ENCODE data around the gene UGT1A7.
"Not testable (repeated sequence)": the region's sequence is repeated elsewhere in the genome, so short reads cannot be mapped to it uniquely, and the experiment has no call there.

UGT1A7 gene

DNA sequence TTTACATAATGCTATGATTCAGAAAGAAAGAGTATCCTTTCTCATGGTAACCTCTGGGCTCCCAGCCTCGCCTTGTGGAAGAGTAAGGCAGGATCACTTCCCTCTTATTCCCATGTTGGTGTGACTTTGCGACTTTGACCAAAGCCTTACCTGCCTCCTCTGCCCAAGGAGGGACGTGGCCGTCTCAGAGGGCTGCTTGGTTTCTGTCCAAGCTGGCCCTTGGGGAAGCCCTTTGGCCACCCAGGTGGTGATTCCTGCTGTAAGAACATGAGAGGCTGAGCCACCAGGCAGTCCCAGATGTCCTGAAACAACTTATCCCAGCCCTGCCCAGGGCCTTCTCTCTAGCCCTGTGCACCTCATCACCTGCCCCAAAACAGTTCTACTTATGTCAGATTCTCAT, 17.0 kb downstream of the UGT1A7 start:
- Histone ChIP-seq H3K4me1 (ENCODE audit: control insufficient read depth, insufficient read depth, low read length) (no peaks in the 10 kb centered on the region), H3K36me3 (ENCODE audit: control insufficient read depth in 2 of 2, insufficient read depth in 2 of 2, low read length in 2 of 2) (no peaks in the 10 kb centered on the region), H3K4me3 (ENCODE audit: low read length in 2 of 2) (no peak overlapping the region), H3K27ac (ENCODE audit: low read length) (no peak overlapping the region), H3K9me3 (ENCODE audit: control insufficient read depth in 2 of 2, low read length in 2 of 2) (no peaks in the 10 kb centered on the region), H3K27me3 (ENCODE audit: control insufficient read depth in 1 of 2, insufficient read depth in 2 of 2, low read length in 2 of 2) (no peaks in the 10 kb centered on the region), H3K9ac (ENCODE audit: low read length in 2 of 2) (no peak overlapping the region)

DNA sequence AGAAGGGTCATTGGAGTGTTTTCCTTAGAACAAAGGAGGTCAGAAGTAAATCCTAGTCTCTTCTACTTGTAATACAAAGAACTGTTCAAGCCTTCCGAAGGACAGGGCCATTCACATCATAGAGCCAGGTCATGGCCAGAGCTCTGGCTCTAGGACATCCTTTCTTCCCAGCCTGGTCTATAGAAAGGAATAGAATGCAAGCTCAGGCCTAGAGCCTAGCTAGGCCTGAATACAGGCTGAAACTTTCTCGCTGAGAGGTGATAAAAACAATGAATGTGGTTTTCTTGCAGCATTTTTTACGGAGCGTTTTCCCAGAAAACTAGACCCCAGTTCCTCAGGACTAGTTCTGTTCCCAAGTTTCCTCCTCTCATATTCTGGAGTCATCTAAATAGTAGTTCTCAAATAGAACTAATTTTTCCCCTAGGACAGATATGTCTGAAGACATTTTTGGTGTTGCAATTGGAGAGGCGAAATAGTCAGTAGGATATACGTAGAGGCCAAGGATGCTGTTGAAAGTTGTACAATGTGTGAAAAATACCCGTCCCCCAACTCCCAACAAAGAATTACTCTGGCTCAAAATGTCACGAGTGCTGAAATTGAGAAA, 17.8 kb downstream of the UGT1A7 start:
- no peaks in the 10 kb centered on the region for H3K27me3 ChIP-seq (ENCODE audit: control insufficient read depth in 1 of 2, insufficient read depth in 2 of 2, low read length in 2 of 2)
- H3K9me3 ChIP-seq (ENCODE audit: control insufficient read depth in 2 of 2, low read length in 2 of 2): no peaks in the 10 kb centered on the region
- H3K9ac ChIP-seq (ENCODE audit: low read length in 2 of 2): no peak overlapping the region
- H3K36me3 ChIP-seq (ENCODE audit: control insufficient read depth in 2 of 2, insufficient read depth in 2 of 2, low read length in 2 of 2): no peaks in the 10 kb centered on the region
- H3K27ac ChIP-seq (ENCODE audit: low read length): no peak overlapping the region
- no peak overlapping the region for H3K4me3 ChIP-seq (ENCODE audit: low read length in 2 of 2)
- H3K4me1 ChIP-seq (ENCODE audit: control insufficient read depth, insufficient read depth, low read length): no peaks in the 10 kb centered on the region

DNA sequence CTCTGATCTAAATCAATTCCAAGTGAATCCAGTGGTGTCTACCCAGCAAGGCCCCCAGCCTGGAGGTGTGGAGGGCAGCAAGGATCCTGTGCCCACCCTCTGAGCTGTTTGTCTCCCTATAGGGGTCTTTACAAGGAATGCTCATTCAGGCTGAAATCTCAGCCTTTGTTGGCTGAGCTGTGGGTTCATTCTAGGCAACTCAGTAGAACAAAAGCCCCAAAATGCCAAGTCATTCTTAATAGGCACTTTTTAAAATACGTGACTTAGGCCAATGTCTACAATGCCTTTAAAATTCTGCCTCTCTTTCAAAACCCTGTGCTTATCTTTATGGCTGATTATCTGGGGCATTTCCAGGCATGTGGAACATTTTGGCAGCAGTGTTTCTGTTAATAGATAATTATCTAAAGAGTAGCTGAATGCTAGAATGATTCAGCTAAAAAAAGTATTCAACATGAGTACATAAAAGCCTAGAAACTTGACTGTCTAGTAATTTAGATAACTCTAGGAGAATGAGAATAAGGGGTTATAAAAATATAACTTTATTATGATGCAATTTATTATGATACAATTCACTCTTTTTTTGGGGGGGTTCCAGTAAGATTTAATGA, 18.4 kb downstream of the UGT1A7 start:
- Histone ChIP-seq H3K9me3 (ENCODE audit: control insufficient read depth in 2 of 2, low read length in 2 of 2) (no peaks in the 10 kb centered on the region), H3K36me3 (ENCODE audit: control insufficient read depth in 2 of 2, insufficient read depth in 2 of 2, low read length in 2 of 2) (no peaks in the 10 kb centered on the region), H3K4me3 (ENCODE audit: low read length in 2 of 2) (no peak overlapping the region), H3K27me3 (ENCODE audit: control insufficient read depth in 1 of 2, insufficient read depth in 2 of 2, low read length in 2 of 2) (no peaks in the 10 kb centered on the region), H3K9ac (ENCODE audit: low read length in 2 of 2) (no peak overlapping the region), H3K27ac (ENCODE audit: low read length) (no peak overlapping the region), H3K4me1 (ENCODE audit: control insufficient read depth, insufficient read depth, low read length) (no peaks in the 10 kb centered on the region)

DNA sequence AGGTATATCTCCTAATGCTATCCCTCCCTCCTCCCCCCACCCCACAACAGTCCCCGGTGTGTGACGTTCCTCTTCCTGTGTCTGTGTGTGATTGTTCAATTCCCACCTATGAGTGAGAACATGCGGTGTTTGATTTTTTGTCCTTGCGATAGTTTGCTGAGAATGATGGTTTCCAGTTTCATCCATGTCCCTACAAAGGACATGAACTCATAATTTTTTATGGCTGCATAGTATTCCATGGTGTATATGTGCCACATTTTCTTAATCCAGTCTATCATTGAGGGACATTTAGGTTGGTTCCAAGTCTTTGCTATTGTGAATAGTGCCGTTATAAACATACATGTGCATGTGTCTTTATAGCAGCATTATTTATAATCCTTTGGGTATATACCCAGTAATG, 19.1 kb downstream of the UGT1A7 start:
- H3K9me3 ChIP-seq (ENCODE audit: control insufficient read depth in 2 of 2, low read length in 2 of 2); H3K27ac ChIP-seq (ENCODE audit: low read length); H3K4me1 ChIP-seq (ENCODE audit: control insufficient read depth, insufficient read depth, low read length); H3K27me3 ChIP-seq (ENCODE audit: control insufficient read depth in 1 of 2, insufficient read depth in 2 of 2, low read length in 2 of 2); H3K4me3 ChIP-seq (ENCODE audit: low read length in 2 of 2); H3K9ac ChIP-seq (ENCODE audit: low read length in 2 of 2); H3K36me3 ChIP-seq (ENCODE audit: control insufficient read depth in 2 of 2, insufficient read depth in 2 of 2, low read length in 2 of 2): not testable (repeated sequence)

DNA sequence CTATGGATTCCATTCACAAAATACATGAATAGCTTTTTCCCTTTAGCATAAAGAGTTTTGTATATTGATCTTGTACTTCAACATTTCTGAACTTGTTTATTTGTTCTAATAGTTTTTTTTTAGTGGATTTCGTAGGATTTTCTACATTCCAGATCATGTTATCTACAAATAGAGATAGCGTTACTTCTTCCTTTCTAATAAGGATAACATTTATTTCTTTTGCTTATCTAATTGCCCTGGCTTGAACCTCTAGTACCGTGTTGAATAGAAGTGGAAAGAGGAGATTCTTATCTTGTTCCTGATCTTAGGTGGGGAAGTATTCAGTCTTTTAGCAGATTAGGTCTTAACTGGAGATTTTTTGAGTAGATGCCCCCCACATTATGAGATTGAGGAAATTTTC, 20.5 kb downstream of the UGT1A7 start:
- Histone ChIP-seq H3K36me3 (ENCODE audit: control insufficient read depth in 2 of 2, insufficient read depth in 2 of 2, low read length in 2 of 2) (no peaks in the 10 kb centered on the region), H3K9me3 (ENCODE audit: control insufficient read depth in 2 of 2, low read length in 2 of 2) (no peaks in the 10 kb centered on the region), H3K27me3 (ENCODE audit: control insufficient read depth in 1 of 2, insufficient read depth in 2 of 2, low read length in 2 of 2) (no peaks in the 10 kb centered on the region), H3K4me3 (ENCODE audit: low read length in 2 of 2) (no peak overlapping the region), H3K27ac (ENCODE audit: low read length) (no peak overlapping the region), H3K9ac (ENCODE audit: low read length in 2 of 2) (no peak overlapping the region), H3K4me1 (ENCODE audit: control insufficient read depth, insufficient read depth, low read length) (no peaks in the 10 kb centered on the region)

DNA sequence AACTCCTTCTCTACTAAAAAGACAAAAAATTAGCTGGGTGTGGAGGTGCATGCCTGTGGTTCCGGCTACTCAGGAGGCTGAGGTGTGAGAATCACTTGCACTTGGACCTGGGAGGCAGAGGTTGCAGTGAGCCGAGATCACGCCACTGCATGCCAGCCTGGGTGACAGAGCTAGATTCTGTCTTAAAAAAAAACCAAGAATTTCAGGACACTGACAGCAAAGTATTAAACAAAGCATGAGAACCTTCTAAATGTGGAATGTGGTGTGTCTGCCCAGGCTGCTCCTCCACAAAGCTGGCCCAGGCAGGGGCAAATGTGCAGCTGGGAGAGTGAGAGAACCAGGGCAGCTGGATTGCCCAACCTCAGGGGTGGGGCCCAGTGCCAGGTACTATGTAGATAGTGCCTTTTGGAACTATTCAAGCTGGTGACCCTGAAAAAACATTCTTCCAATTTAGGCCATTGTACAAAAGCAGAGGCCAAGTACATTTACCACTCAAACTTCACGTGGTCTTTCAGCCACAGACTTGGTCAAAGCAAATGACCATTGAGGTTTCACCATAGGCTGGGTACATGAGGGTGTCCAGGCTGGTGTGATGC, 24.3 kb downstream of the UGT1A7 start:
- peaks cover under 1 to 2% of the 10 kb centered on the region in 2 donors for H3K27me3 ChIP-seq (ENCODE audit: control insufficient read depth in 1 of 2, insufficient read depth in 2 of 2, low read length in 2 of 2)
- no peaks in the 10 kb centered on the region for H3K36me3 ChIP-seq (ENCODE audit: control insufficient read depth in 2 of 2, insufficient read depth in 2 of 2, low read length in 2 of 2)
- H3K27ac ChIP-seq (ENCODE audit: low read length): no peak overlapping the region
- H3K4me1 ChIP-seq (ENCODE audit: control insufficient read depth, insufficient read depth, low read length): no peaks in the 10 kb centered on the region
- no peaks in the 10 kb centered on the region for H3K9me3 ChIP-seq (ENCODE audit: control insufficient read depth in 2 of 2, low read length in 2 of 2)
- no peak overlapping the region for H3K9ac ChIP-seq (ENCODE audit: low read length in 2 of 2)
- no peak overlapping the region for H3K4me3 ChIP-seq (ENCODE audit: low read length in 2 of 2)

DNA sequence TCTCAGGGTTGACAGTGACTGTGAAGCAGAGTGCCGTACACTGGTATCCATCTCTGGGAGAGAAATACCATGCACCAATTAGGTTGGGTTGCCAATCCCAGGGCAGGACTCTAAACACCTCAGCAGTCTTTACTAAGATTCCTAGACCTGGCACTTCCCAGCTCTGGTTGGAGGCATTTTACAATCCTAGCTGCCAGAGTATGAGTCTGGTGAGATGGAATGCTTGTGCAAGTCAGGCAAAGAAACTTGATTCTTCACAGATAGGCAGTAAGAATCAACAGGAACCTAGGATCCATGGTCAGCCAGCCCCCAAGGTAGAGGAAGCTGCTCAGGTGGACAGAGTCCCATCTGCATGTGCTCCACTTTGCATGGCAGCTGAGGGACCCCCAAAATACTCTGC, 25.0 kb downstream of the UGT1A7 start:
- no peaks in the 10 kb centered on the region for H3K4me1 ChIP-seq (ENCODE audit: control insufficient read depth, insufficient read depth, low read length)
- H3K9ac ChIP-seq (ENCODE audit: low read length in 2 of 2): no peak overlapping the region
- H3K4me3 ChIP-seq (ENCODE audit: low read length in 2 of 2): no peak overlapping the region
- no peaks in the 10 kb centered on the region for H3K36me3 ChIP-seq (ENCODE audit: control insufficient read depth in 2 of 2, insufficient read depth in 2 of 2, low read length in 2 of 2)
- peaks cover 2 to 3% of the 10 kb centered on the region in 2 donors for H3K27me3 ChIP-seq (ENCODE audit: control insufficient read depth in 1 of 2, insufficient read depth in 2 of 2, low read length in 2 of 2)
- no peak overlapping the region for H3K27ac ChIP-seq (ENCODE audit: low read length)
- no peaks in the 10 kb centered on the region for H3K9me3 ChIP-seq (ENCODE audit: control insufficient read depth in 2 of 2, low read length in 2 of 2)

DNA sequence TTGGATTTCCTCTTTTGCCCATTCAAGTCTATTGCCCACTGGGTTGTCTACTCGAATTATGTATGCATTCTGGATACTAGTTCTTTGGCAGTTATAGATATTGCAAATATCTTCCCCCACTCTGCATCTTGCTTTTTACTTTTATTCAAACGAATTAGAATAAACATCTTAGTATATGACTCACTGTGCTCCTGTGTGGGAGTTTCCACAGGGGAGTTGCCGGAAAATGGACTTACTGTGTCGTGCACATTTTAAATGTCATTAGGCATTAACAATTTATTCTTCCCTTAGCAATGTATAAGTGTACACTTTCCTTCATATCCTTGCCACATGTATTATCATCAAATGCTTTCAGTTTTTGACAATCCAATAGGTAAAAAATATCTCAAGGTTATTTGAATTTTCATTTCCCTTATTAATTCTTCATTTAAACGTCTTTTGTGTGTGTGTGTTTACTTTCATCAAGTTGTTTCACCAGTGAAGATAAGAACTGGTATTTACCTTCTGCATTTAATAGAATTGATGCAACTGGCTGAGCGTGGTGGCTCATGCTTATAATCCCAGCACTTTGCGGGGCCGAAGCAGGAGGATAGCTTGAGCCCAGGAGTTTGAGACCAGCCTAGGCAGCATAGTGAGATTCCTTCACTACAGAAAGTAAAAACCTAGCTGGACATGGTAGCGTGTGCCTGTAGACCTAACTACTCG, 26.4 kb downstream of the UGT1A7 start:
- H3K4me1 ChIP-seq (ENCODE audit: control insufficient read depth, insufficient read depth, low read length): no peaks in the 10 kb centered on the region
- H3K9ac ChIP-seq (ENCODE audit: low read length in 2 of 2): no peak overlapping the region
- no peaks in the 10 kb centered on the region for H3K36me3 ChIP-seq (ENCODE audit: control insufficient read depth in 2 of 2, insufficient read depth in 2 of 2, low read length in 2 of 2)
- H3K9me3 ChIP-seq (ENCODE audit: control insufficient read depth in 2 of 2, low read length in 2 of 2): no peaks in the 10 kb centered on the region
- no peak overlapping the region for H3K4me3 ChIP-seq (ENCODE audit: low read length in 2 of 2)
- H3K27me3 ChIP-seq (ENCODE audit: control insufficient read depth in 1 of 2, insufficient read depth in 2 of 2, low read length in 2 of 2): peaks cover 2 to 5% of the 10 kb centered on the region in 2 donors
- no peak overlapping the region for H3K27ac ChIP-seq (ENCODE audit: low read length)

DNA sequence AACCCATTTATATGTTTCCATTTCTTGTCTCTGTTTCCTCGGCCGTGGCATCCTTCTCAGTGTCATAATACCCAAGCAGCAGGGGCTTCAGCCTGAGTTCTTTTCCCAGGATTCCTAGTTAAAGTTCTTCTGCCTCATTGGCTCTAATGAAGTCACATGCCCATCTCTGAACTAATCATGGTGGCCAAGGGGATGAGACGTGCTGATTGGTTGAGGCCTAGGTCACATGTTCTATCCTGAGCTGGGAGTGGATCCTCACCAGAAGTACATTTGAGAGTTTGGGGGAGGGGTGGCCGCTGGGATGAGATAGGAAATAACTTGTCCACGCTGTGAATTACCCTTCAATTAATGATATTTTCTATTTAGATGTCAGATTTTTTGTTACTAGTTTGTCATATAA, 27.2 kb downstream of the UGT1A7 start:
- H3K27ac ChIP-seq (ENCODE audit: low read length): no peak overlapping the region
- no peak overlapping the region for H3K4me3 ChIP-seq (ENCODE audit: low read length in 2 of 2)
- peaks cover 2 to 5% of the 10 kb centered on the region in 2 donors for H3K27me3 ChIP-seq (ENCODE audit: control insufficient read depth in 1 of 2, insufficient read depth in 2 of 2, low read length in 2 of 2)
- no peaks in the 10 kb centered on the region for H3K9me3 ChIP-seq (ENCODE audit: control insufficient read depth in 2 of 2, low read length in 2 of 2)
- H3K36me3 ChIP-seq (ENCODE audit: control insufficient read depth in 2 of 2, insufficient read depth in 2 of 2, low read length in 2 of 2): no peaks in the 10 kb centered on the region
- no peak overlapping the region for H3K9ac ChIP-seq (ENCODE audit: low read length in 2 of 2)
- no peaks in the 10 kb centered on the region for H3K4me1 ChIP-seq (ENCODE audit: control insufficient read depth, insufficient read depth, low read length)

DNA sequence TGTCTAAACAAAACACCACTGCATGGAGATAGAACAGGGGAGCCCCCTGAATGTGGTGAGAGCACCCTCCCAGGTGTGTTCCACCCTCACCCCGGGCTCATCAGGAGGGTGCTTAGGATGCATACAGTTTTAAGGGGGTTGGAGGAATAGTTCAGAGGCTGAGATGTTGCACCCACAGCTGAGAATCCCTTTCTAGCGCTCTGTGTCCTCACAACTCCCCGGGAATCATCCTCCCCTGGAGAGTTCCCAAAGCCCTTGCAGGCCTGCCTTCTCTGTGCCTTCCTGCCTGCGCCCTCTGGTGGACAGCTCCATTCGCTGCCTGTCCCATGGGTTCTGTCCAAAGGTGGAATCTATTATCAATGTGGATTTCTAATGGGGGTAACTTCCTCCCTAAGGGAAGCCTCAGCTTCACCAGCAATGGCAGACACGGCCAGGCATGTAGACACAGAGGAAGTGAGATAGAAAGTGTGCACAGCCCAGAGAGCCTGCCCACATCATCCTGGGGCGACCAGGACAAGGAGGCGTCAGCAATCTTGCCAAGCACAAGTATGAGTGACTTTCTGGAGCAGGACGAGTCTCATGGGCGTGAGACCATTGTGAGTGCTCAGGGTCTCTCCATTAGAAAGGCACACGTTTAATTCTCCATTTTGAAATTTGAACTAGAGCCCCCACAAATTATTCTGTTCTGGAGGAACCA, 29.8 kb downstream of the UGT1A7 start:
- H3K27ac ChIP-seq (ENCODE audit: low read length): no peak overlapping the region
- H3K4me1 ChIP-seq (ENCODE audit: control insufficient read depth, insufficient read depth, low read length): no peaks in the 10 kb centered on the region
- H3K9ac ChIP-seq (ENCODE audit: low read length in 2 of 2): no peak overlapping the region
- H3K27me3 ChIP-seq (ENCODE audit: control insufficient read depth in 1 of 2, insufficient read depth in 2 of 2, low read length in 2 of 2): peaks cover 2 to 5% of the 10 kb centered on the region in 2 donors
- H3K36me3 ChIP-seq (ENCODE audit: control insufficient read depth in 2 of 2, insufficient read depth in 2 of 2, low read length in 2 of 2): no peaks in the 10 kb centered on the region
- no peak overlapping the region for H3K4me3 ChIP-seq (ENCODE audit: low read length in 2 of 2)
- no peaks in the 10 kb centered on the region for H3K9me3 ChIP-seq (ENCODE audit: control insufficient read depth in 2 of 2, low read length in 2 of 2)

All from stomach smooth muscle (tissue), 2 donors.